ENCODE data around the gene TTC21B.

GRCh38 chr2:165909466-165909865 lies 44.1 kb downstream of the TTC21B start:
- TF ChIP-seq NR2C2 (CRISPR knock-in tag; IDR thresholded peaks at IDR 0.05), result no peak
- no peak for TF ChIP-seq MAX (CRISPR knock-in tag; IDR thresholded peaks at IDR 0.05)
